C4-2B (cell line): ENCODE results near the gene ENPP6.

ENCODE experiments used
- ZFX ChIP-seq: fragments of 450-650 bp; IDR thresholded peaks from 2 replicates; pipeline ENCODE4 v1.6.1; 2017
- TF ChIP-seq, protein P1 (sequence below): fragments of 450-650 bp; conservative IDR thresholded peaks from 2 replicates; pipeline ENCODE4 v1.5.1; 2017; ENCODE audit warnings: mild to moderate bottlenecking

DNA sequence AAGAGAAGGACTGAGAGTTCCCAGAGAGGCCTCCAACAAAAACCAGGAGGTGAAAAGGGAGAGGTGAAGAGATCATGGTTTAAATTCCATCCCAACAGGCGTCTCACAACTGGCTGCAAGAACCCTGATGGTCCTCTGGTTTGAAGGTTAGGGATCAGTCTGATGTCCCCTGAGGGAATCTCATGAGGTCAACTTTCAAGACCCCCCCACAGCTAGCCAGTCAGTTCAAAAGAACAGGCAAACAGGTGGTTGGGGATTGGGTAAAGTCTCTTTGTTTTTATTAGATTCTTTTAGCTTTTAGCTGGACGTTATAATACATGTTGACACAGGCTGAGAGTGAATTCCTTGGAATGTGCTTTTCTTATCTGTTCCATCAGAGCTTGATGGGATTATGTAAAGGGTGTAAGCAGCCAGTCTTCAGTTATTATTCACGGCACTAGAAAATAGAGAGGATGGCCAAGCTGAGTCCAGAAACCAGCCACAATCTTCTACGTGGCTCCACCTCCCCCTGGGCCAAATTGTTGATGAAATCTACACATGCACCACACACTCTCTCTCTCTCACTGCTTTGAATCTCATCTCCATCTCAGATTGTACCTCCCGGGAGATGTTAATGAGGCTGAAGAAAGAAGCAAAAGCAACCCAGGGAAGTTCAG lies 20.8 kb downstream of the ENPP6 start:
- no peak for TF ChIP-seq ZFX
- TF ChIP-seq, protein P1, sequence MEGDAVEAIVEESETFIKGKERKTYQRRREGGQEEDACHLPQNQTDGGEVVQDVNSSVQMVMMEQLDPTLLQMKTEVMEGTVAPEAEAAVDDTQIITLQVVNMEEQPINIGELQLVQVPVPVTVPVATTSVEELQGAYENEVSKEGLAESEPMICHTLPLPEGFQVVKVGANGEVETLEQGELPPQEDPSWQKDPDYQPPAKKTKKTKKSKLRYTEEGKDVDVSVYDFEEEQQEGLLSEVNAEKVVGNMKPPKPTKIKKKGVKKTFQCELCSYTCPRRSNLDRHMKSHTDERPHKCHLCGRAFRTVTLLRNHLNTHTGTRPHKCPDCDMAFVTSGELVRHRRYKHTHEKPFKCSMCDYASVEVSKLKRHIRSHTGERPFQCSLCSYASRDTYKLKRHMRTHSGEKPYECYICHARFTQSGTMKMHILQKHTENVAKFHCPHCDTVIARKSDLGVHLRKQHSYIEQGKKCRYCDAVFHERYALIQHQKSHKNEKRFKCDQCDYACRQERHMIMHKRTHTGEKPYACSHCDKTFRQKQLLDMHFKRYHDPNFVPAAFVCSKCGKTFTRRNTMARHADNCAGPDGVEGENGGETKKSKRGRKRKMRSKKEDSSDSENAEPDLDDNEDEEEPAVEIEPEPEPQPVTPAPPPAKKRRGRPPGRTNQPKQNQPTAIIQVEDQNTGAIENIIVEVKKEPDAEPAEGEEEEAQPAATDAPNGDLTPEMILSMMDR, result no peak
